IPS-15b (cell line): ENCODE measurements around the gene PIGH.

Experiments used
- H3K27me3 ChIP-seq: one replicate; pipeline ENCODE4 v1.6.1; 2013; ENCODE audit warnings: low read length; ENCODE audit not compliant: control insufficient read depth, insufficient read depth
- H3K36me3 ChIP-seq: one replicate; pipeline ENCODE4 v1.6.1; 2013; ENCODE audit warnings: low read length; ENCODE audit not compliant: control insufficient read depth, insufficient read depth
- H3K4me1 ChIP-seq: one replicate; pipeline ENCODE4 v1.6.1; 2013; ENCODE audit warnings: mild to moderate bottlenecking, low read length; ENCODE audit not compliant: control insufficient read depth, insufficient read depth
- H3K4me3 ChIP-seq: one replicate; pipeline ENCODE4 v1.5.1; 2013; ENCODE audit warnings: low read depth, low read length
- H3K9ac ChIP-seq: one replicate; pipeline ENCODE4 v1.6.1; 2013; ENCODE audit warnings: low read depth, mild to moderate bottlenecking, low read length
- H3K9me3 ChIP-seq: one replicate; pipeline ENCODE4 v1.6.1; 2013; ENCODE audit warnings: mild to moderate bottlenecking, low read length; ENCODE audit not compliant: control insufficient read depth, insufficient read depth

Gene PIGH, protein sequence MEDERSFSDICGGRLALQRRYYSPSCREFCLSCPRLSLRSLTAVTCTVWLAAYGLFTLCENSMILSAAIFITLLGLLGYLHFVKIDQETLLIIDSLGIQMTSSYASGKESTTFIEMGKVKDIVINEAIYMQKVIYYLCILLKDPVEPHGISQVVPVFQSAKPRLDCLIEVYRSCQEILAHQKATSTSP

DNA sequence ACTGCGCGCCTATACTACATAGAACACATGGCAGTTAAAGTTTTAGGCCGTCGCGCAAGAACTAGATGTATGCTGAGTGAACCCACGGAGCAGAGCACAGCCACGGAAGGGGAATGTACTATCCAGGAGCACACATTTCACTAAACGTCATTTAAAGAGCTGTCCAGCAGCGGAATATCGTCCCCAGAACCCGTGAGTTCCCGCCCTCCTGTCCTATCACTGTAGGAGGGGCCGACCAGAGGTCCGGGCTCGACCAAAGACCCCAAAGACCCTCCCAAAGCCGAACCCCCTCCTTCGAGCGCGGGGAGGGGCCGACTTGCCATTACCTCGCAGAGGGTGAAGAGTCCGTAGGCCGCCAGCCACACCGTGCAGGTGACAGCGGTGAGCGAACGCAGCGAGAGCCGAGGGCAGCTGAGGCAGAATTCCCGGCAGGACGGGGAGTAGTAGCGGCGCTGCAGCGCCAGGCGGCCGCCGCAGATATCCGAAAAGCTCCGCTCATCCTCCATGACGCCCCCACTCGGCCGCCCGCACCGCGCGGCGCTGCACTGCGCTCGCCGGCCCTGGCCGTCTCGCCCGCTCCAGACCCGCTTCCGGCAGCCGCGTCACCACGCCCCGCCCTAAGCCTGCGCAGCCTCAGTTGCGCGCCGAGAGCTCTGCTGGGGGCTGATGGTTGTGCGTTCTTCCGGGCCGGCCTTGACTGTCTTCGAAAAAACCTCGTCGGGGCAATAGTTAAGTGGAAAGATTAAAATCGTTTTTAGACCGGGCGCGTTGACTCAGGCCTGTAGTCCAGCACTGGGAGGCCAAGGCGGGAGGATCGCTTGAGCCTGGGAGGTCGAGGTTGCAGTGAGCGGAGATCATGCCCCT is at the start of gene PIGH:
TSS of gene PIGH (minus strand) at position 571 of the 864 bp plus-strand sequence. CDS start at position 506, 65 bp downstream.
- Histone ChIP-seq H3K4me1 (peaks cover 4% of the 10 kb centered on the region), H3K27me3 (peaks cover 51% of the 10 kb centered on the region), H3K9me3 (no peaks in the 10 kb centered on the region), H3K4me3 (peak within 1 kb of the TSS; percentile 86), H3K9ac (no peak within 1 kb of the TSS), H3K36me3 (no peaks in the 10 kb centered on the region)

DNA sequence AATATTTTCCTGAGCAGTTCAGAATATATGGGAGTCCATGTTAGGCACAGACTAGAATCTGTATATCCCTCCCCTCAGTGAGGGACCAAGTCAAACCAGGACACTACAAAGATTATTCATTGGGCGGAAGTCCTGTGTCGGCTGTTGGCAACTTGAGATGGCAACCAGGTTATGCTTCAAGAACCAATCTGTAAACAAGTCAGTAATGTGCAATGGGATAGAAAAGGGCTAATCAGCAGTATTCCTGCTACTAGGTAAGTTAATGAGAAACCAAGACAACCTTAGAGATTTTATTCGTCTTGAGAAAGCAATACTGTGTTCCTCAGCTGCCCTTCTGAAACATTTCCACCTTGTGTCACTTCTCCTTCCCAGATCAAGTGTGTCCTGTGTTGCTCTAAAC is 46.1 kb upstream of the PIGH start:
- H3K9ac ChIP-seq: no peak overlapping the region
- H3K4me1 ChIP-seq: peaks cover 4% of the 10 kb centered on the region
- H3K9me3 ChIP-seq: no peaks in the 10 kb centered on the region
- no peaks in the 10 kb centered on the region for H3K27me3 ChIP-seq
- H3K4me3 ChIP-seq: no peak overlapping the region
- H3K36me3 ChIP-seq: peaks cover 9% of the 10 kb centered on the region

DNA sequence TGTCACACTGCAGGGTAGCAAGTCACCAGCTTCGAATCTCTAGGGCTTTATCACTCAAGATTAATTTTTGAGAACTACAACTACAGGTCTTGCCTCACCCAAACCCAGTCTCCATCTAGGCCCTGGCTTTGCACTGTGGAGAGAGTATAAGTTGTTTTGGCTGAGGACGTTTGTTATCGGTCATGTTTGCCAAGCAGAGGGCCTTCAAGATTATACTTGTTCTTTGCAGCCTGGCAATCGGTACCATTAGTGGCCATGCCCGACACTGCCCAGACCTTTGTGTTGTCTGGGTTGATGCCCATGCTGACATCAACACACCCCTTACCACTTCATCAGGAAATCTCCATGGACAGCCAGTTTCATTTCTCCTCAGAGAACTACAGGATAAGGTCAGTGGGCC is 45.3 kb upstream of the PIGH start:
- no peak overlapping the region for H3K9ac ChIP-seq
- no peaks in the 10 kb centered on the region for H3K9me3 ChIP-seq
- H3K4me3 ChIP-seq: no peak overlapping the region
- H3K36me3 ChIP-seq: peaks cover 8% of the 10 kb centered on the region
- peaks cover 4% of the 10 kb centered on the region for H3K4me1 ChIP-seq
- no peaks in the 10 kb centered on the region for H3K27me3 ChIP-seq

DNA sequence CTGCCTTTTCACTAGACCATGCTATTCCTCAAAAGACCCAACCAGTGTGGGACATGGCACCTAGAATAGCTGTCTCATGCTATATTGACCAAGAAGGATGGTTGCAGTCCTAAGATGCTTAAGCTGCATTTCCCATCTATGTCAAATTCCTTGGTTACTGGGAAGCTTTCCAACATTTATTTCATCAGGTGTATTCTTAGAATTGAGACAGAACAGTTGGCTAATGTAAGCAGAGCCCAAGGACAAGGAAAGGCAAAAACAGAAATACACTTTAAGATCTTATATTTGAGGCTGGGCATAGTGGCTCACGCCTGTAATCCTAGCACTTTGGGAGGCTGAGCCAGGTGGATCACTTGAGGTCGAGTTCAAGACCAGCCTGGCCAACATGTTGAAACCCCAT is 44.4 kb upstream of the PIGH start:
- no peak overlapping the region for H3K9ac ChIP-seq
- H3K9me3 ChIP-seq: no peaks in the 10 kb centered on the region
- H3K27me3 ChIP-seq: no peaks in the 10 kb centered on the region
- H3K36me3 ChIP-seq: peaks cover 2% of the 10 kb centered on the region
- H3K4me3 ChIP-seq: no peak overlapping the region
- peaks cover 4% of the 10 kb centered on the region for H3K4me1 ChIP-seq

DNA sequence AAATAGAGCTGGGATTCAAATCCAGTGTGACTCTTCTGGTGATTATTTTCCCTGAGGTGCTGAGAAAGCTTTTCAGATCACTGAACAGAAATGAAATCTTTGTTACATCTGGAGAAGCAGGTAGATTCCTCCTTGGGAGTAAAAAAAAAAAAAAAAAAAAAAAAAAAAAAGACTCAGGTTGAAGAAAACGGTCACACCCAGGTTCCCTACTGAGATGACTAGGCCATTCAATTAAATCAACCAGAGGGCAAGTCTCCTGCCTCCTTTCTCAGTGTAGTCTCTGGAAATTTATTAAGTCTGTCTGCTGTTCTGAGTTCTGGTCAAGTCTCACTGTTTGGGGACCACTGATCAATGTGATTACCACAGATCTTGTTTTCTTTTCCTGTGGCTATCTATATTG is 43.6 kb upstream of the PIGH start:
- H3K4me3 ChIP-seq: no peak overlapping the region
- no peaks in the 10 kb centered on the region for H3K9me3 ChIP-seq
- peaks cover 4% of the 10 kb centered on the region for H3K4me1 ChIP-seq
- H3K9ac ChIP-seq: no peak overlapping the region
- H3K27me3 ChIP-seq: no peaks in the 10 kb centered on the region
- no peaks in the 10 kb centered on the region for H3K36me3 ChIP-seq

DNA sequence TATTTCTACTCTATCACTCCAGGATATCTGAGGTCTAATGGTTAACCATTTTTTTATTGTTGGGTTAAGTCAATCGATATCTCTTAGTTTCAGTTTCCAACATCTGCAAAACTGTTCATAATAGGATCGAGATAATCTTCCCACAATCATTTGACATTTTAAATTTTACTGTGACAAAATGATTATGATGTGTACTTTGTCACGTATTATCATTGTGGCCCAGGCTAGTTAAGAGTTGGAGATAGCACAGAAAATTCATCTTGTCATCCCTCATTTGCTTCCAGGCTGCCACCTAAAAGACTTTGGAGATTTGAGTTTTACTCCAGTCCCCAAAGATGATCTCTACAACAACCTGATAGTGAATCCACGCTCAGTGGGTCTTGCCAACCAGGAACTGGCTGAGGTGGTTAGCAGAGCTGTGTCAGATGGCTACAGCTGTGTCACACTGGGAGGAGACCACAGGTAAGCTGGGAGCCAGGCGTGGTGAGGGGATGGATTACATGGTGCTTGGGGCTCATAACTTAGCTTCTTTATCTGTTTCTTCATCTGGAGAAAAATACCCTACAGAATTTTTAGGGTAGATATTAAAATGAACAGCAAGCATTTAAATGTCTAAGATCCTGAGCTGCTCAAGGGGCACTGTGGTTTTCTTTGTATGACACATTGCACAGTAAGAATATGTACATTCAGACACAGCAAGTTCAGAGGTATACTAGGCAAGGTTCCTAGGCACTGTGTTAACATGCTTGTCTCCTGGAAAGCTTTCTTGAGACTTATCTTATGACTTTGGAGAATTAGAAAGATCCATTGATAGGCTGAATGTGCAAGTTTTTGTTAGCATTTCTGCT is 42.1 kb upstream of the PIGH start:
- H3K27me3 ChIP-seq: no peaks in the 10 kb centered on the region
- no peak overlapping the region for H3K4me3 ChIP-seq
- no peaks in the 10 kb centered on the region for H3K36me3 ChIP-seq
- no peak overlapping the region for H3K9ac ChIP-seq
- H3K4me1 ChIP-seq: peaks cover 4% of the 10 kb centered on the region
- H3K9me3 ChIP-seq: no peaks in the 10 kb centered on the region

DNA sequence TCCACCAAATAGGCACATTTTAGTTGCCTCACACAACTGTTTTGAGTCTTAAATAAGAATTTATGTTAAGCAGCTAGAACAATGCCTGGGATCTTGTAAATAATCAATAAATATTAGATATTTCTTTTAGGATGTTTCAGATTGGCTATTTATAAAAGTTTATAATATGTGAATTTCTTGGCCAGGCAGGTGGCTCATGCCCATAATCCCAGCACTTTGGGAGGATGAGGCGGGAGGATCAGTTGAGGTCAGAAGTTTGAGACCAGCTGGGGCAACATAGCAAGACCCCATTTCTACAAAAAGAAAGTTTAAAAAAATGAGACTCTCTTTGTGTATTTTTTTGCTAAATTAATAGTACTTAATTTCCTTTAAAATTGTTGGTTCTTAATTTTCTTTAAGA is 41.4 kb upstream of the PIGH start:
- Histone ChIP-seq H3K4me1 (peaks cover 4% of the 10 kb centered on the region), H3K9ac (no peak overlapping the region), H3K36me3 (no peaks in the 10 kb centered on the region), H3K4me3 (no peak overlapping the region), H3K9me3 (no peaks in the 10 kb centered on the region), H3K27me3 (no peaks in the 10 kb centered on the region)

DNA sequence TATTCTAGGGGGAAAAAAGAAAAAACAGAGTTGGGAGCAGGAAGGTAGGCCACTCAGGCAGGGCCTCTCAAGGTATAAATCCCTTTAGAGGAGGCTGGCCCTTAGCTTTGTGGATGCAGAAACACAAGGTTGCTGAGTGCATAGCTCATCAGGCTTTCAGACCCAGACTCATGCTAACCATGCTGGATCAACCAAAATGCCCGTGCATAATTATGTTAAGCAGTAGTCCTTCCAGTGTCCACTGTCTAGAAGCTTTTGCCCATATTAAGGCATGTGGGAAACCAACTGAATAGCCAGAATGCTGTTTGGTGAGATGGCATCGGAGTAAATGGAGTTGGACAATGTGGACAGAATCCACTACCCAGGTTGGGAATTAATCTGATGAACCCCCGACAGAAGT is 38.6 kb upstream of the PIGH start:
- peaks cover 1% of the 10 kb centered on the region for H3K4me1 ChIP-seq
- no peaks in the 10 kb centered on the region for H3K9me3 ChIP-seq
- H3K4me3 ChIP-seq: no peak overlapping the region
- no peaks in the 10 kb centered on the region for H3K27me3 ChIP-seq
- no peaks in the 10 kb centered on the region for H3K36me3 ChIP-seq
- no peak overlapping the region for H3K9ac ChIP-seq

DNA sequence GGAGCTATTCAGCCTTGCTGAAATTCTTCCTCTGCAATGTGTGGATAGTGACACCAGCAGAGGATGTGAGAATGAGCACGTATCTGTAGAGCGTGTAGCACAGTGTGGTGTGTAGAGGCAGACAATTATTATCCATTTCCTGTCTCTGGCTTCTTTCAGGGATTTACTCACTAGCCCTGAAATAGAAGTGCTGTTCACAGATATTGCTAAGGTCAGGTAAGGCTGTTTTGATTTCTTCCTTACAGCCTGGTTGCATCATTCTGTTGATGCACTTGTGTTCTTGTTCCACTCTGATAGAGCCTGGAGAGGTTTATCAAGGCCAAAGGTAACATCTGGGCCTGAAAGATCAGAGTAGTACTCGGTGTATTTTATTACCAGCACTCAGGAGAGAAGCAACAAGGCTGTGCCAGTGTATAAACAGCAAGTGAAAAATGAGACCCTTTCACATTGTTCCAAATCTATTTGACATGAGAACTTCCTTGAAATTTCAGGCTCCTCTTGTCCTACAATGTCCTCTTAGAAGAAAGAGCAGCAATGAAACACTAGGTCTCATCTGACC is 36.4 kb upstream of the PIGH start:
- Histone ChIP-seq H3K27me3 (no peaks in the 10 kb centered on the region), H3K9ac (no peak overlapping the region), H3K36me3 (no peaks in the 10 kb centered on the region), H3K4me3 (no peak overlapping the region), H3K4me1 (no peaks in the 10 kb centered on the region), H3K9me3 (no peaks in the 10 kb centered on the region)

DNA sequence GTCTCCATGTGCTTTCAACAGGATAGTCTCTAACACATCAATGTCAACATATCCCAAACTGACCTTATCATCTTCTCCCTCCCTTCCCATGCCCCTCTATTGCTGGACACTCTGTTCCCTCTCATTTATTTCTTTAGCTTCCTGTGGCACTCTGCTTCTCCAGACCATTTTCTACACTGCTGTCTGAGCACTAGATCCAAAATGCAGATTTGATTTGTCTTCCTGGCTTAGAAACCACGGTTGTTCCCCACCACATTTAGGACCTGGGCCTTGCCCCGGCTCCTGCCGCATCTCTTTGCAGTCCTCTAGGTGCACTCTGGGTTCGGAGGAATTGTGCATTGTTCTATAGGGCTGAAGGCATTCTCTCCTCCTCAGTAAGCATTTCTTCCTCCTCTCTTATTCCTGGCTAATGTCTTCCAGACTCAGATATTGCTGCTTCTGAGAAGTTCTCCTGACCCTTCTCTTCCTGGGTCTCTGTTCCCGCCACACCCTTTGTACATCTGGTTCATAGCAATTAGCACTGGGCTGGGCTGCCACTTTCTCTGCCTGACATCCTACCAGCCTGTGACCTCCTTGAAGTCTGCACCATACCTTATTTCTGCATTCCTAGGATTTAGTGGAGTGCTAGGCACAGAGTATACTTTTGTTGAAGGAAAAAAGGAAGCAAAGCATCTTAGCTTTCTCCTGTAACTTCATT is 33.5 kb upstream of the PIGH start:
- H3K36me3 ChIP-seq: no peaks in the 10 kb centered on the region
- no peaks in the 10 kb centered on the region for H3K27me3 ChIP-seq
- no peaks in the 10 kb centered on the region for H3K9me3 ChIP-seq
- H3K4me3 ChIP-seq: no peak overlapping the region
- H3K4me1 ChIP-seq: no peaks in the 10 kb centered on the region
- H3K9ac ChIP-seq: no peak overlapping the region

DNA sequence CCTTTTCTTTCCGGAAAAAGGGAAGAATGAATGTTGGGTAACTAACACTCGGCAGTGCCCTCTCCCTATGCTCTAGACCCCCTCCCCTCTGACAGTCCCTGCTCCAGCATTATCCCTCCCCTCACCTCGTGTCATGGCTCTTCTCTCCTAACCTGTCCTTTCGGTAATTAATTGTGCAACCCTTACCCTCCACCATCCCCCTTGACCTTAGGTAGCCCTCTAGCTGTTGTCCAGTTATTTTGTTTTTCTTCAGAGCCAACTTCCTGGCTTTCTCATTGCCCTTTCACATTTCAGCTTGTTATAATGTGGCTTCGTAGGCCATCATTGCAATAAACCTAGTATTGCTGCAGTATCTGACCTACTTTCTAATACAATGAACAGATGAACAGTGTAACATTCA is 30.9 kb upstream of the PIGH start:
- Histone ChIP-seq H3K9ac (no peak overlapping the region), H3K27me3 (no peaks in the 10 kb centered on the region), H3K9me3 (no peaks in the 10 kb centered on the region), H3K4me3 (no peak overlapping the region), H3K4me1 (no peaks in the 10 kb centered on the region), H3K36me3 (no peaks in the 10 kb centered on the region)
